HG03342 (cell line): ENCODE results near the gene HOXC12.

Experiments used
- ATAC-seq: cut with Tn5 transposase; IDR thresholded peaks from one replicate; pipeline ENCODE4 v1.9.1; 2021; ENCODE audit warnings: mild to moderate bottlenecking, moderate library complexity; ENCODE audit not compliant: unreplicated experiment

The HOXC12 gene

DNA sequence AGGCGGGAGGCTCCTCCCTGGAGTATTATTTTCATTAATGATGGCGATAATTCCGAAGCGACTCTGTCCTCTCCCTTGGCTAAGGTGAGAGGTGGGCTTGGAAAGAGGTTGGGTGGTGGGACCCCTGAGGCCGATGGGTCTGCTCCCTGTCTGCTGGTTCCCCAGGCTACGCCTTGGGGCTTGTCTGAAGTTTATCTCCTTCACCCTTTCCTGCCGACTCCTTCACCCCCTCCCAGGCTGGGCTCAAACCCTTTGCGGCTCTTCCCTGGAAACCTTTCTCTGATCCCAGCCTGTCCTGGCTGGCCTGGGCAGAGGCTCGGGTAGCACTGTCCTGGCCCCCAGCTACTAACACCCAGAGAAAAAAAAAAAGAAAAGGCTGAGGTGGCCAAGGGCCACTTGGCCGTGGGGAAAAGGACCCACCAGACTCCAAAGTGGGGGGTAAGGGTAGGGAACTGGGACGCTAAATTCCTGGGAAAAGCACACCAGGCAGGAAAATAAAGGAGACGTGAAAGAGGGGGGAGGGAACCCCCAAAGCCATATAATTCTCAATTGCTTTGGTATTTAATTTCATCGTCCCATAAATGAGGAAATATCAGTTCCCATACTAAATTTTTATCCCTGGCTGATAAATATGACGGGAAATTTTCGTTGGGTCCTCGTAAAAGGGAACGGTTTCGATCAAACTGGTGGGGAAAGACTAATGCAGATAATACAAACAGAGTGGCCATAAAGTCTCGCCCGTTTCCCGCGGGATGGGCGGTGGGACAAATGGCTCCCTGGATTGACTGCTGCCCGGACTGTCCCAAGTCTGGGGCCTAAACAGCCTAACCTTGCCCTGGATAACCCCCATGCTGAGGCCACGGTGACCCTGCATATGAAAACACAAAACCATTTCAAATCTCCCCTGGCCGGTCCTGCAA, 28.2 kb downstream of the HOXC12 start:
- no peak for ATAC-seq

DNA sequence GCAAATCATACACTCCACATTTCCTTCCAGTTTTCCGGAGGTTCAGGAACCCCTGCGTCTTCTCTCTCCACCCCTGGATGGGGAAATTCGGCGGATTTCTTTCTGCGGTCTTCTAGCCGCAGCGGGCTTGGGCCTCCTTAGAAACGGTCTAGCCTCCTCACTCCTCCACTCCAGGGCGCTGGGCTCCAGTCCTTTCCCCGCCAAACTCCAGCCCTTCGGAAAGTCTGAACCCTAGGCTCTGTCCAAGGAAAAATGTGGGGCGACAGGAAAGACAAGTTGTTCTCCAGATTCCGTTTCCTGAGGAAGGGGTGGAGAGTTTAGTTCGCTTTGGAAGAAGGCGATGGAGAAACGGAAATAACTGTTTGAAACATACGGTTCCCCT, 28.9 kb downstream of the HOXC12 start:
- no peak for ATAC-seq

DNA sequence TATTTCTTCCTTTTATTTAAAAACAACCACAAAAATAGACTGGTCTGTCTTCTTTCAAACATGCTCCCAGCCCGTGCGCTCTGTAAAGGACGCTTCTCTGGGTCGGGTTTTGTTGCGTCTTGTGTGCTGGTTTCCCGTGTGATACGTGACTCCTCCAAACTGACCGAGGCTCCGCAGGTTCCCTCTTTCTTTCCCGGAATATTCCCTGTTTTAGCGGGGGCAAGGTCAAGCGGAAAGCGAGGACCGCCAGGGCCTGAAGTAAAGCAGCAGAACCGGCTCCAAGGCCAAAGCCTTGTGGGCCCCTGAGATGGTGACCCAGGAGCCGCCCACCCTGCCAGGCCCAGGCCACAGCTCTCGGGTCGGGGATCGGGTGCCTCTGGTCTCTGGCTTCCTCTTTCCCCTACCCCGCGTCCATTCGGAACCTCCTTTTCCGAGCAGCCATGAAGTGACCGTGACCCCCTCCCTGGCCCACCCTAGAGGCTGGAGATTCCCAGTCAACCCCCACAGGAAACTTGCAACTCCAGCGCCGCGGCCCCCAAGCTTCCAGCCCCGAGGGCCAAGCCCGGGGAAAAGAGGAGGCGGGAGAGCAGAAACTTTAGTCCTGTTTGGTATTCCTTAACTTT, 29.4 kb downstream of the HOXC12 start:
- ATAC-seq = no peak

DNA sequence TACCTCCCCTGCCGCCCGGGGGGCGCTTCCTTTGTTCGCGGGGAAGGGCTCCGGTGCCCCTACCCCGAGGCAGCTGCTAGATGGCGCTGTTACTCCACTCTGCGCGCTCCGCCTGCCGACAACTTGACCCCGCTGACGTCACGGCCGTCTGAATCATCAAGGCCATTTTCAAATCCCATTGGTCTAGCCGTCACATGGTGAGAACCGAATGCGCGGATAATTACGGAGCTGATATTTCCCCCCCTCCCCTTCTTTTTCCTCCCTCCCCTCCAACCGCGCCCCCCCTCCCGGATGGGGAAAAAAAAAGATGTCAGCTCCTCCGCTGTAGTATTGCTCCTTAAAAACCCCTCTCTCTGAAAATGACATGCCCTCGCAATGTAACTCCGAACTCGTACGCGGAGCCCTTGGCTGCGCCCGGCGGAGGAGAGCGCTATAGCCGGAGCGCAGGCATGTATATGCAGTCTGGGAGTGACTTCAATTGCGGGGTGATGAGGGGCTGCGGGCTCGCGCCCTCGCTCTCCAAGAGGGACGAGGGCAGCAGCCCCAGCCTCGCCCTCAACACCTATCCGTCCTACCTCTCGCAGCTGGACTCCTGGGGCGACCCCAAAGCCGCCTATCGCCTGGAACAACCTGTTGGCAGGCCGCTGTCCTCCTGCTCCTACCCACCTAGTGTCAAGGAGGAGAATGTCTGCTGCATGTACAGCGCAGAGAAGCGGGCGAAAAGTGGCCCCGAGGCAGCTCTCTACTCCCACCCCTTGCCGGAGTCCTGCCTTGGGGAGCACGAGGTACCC, 30.4 kb downstream of the HOXC12 start, which contains the start of gene HOXC10:
TSS of gene HOXC10 (plus strand) at position 246 of the 791 bp plus-strand sequence. CDS start at position 360, 114 bp downstream.
- ATAC-seq = peak; percentile 62

DNA sequence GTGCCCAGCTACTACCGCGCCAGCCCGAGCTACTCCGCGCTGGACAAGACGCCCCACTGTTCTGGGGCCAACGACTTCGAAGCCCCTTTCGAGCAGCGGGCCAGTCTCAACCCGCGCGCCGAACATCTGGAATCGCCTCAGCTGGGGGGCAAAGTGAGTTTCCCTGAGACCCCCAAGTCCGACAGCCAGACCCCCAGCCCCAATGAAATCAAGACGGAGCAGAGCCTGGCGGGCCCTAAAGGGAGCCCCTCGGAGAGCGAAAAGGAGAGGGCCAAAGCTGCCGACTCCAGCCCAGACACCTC, 30.9 kb downstream of the HOXC12 start:
- no peak for ATAC-seq

DNA sequence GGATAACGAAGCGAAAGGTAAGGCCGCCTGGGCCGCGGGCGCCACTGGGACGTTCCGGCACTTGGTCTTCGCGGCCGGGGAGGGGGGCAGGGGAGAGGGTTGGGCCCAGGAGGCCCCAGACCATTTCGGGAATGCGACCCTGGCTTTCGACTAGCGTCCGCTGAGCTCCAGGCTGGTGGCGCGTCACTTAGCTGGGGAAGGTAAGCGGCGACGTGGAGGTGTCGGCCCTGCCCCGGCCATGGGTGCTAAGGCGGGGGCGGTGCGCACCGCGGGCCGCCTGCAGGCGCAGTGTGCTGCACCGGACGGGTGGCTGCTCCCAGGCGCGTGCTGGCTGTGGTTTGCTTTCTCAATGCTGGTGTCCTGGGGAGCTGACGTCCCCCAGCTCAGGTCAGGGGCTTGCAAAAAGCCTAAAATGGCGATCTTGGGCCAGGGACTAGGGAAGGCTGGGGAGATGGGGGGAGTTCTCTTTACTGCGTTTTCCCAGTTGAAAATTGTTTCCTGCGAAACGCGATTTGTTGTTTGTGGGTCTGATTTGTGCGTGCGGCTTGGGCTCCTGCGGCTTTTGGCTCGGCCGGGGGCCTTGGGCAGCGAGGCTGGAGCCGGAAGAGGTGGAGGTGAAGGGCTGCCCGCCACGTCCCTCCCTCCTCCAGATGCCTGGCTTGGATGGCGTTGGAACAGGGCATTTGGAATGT, 31.4 kb downstream of the HOXC12 start:
- no peak for ATAC-seq

DNA sequence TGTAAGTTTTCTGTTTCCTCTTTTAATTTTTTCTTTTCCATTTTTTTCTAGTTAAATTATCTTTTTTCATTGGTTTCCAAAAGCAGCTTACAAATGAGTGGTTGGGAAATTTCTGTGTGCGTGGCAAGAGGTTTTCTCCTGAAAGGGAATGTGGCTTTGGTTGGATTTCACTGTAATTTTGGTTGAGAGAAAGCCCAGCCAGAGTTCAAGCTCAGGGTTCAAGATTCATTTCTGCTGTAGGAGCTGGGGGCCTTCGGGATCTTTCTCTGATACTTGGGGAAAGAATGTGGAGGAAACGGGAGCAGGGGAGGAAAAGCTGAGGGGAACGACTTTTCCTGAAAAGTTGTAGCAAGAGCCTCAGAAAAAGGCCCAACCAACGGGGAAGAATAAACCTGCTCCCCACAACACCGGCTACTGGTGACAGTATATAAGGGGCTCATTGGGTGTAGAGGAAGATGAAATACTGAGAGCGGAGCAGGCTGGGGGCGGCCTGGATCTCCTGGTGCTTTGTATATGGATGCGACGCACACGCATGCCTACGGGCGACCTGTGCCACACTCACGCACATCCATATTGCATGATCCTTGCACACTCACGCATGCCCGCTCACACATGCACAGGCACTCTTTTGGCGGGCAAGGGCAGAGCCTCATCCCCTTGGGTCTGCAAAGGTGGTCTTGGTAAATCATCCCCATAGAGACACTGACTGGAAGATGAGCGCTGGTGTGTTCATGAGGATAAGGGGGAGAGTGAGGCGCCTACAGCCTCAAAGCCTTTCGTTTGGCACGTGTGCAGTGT, 32.2 kb downstream of the HOXC12 start:
- no peak for ATAC-seq

DNA sequence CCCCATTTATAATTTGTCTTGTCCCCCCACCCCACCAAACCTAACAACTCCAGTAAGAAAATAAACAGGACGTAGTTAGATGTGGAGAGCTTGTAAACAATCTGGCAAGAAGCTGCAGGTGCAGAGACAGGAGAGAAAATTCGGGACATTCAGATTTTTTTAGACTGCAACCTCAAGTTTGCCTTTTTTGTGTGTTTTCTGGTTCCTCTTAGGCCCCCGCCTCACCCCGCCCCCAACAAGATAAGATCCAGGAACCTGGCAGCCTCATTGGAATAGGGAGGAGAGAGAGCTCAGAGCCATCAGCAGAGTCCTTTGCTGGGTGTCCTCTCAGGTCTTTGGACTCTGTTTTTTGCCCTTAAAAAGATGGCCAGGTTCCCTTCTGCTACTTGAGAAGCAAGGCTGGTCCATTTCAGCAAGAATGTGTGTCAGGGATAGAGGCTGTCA, 33.1 kb downstream of the HOXC12 start:
- ATAC-seq = no peak

DNA sequence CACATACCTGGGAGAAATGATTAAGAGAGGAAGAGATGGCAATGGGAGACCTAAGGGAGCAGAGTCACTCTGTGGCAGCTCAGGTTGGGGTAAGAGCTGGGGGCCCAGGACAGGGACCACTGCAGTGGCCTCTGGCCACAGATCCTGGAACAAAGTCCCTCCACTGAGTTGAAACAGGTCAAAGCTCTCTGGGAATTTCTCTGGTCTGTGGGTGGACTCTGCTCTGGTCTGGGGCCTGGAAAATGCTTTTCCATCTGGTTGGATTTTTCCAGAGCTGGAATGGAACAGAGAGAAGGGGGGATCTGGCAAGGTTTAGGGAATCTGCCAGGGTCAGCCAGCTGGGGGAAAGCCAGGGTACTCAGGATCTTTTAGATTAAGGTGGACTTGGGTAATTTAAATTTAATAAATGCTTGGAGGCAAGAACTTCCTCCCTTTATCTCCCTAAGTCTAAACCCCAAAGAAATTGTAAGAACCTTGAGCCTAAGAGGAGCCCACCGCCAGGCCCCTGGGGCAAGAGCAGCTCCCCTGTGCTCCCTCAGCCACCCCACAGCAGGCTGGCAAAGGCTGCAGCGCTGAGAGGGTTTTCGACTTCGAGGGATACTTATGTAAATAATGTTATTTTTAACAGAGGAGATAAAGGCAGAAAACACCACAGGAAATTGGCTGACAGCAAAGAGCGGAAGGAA, 34.0 kb downstream of the HOXC12 start:
- no peak for ATAC-seq

DNA sequence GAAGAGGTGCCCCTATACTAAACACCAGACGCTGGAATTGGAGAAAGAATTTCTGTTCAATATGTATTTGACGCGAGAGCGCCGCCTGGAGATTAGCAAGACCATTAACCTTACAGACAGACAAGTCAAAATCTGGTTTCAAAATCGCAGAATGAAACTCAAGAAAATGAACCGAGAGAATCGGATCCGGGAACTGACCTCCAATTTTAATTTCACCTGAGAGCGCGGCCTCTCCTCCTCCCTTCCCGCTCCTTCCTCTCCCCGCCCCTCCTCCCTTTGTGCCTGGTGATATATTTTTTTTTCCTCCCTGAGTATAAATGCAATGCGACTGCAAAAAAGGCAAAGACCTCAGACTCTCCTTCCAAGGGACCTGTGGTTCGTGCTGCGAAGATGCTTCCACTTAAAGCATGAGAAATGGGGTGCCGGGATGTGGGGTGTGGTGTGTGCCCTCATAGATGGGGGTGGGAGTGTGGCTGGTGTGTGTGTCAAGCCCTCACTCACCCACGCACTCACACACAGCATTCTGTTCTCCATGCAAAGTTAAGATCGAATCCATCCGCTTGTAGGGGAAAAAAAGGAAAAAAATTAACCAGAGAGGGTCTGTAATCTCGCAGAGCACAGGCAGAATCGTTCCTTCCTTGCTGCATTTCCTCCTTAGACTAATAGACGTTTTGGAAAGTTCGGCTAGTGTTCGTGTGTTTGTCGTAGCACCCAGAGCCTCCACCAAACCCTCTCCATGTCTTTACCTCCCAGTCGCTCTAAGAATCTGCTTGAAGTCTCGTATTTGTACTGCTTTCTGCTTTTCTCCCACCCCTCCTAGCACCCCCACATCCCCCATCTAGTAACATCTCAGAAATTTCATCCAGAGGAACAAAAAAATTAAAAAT, 34.8 kb downstream of the HOXC12 start:
- ATAC-seq = no peak

DNA sequence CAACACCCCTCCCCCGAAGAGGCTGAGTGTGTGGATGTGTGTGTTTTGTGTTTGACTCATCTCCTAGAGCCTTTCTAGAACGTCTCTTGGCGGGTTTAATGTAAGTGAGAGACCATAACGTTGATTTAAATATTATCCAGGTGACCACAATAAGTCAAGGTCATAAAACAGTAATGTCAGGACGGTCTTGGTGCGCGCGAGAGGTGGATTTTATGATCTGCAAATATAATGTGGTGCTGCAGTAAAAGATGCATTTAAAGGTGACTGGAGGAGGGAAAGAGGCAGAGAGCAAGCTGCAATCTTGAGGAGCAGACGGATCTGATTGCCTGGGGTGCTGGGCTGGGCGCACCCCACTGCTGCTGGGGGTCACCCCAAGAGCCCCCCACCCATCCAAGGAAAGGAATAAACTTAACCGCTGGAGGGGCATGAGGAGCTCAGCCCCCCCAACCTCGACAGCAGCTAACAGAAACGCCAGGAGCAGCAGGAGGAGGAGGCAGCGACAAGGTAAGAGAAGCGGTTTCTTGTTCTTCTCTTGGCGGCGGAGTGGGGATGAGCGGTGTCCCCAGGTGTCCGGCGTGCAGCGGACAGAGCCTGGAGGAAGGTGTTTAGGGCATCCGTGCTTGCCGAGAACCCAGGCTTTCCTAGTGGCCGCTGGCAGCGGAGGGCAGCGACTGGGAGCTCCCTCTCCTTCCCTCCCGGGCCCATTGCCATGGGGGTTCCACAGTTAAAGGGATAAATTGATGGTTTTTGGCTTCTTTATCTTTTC, 35.8 kb downstream of the HOXC12 start:
- no peak for ATAC-seq

DNA sequence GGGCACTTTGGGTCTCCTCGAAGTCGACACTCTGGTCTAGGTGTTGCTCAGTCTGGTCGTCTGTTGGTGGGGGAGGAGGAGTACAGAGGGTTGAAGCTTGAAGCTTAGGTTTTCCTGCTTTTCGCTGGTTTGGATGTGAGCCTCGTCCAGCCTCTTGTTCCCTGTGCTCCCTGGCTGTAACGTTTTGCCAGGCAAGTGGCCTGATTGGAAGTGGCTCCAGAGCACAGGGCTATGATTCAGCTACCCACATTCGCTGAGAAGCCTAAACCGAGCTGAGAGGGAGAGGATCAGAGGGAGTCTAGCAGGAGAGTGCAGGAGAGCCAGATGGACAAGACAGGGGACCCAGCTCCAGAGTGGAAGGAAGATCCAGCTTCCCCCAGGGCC, 36.4 kb downstream of the HOXC12 start:
- ATAC-seq = no peak

DNA sequence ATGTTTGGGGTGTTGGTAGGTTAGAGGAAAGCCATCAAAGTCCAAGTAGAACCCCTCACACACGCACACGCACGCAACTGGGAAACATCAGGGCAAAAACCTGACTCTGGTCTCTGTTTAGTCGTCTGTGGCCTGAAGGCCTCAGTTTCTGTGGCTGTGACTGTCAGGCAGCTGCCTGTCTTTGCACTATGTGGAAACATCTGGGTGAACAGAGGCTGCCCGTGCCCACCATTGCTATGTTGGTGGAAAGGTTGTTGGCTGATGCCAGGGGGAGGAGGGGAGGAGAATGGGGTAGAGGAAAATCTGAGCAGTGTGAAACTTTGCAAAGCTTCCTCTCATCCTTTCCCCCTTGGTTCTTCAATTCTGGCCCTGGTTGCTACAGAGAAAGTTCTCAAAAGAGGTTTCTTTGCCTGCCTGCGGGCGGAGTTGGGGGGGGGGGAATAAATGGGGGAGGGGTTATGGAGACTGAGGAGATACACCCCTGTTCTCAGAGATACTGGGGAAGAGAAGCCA, 37.7 kb downstream of the HOXC12 start:
- ATAC-seq = no peak

DNA sequence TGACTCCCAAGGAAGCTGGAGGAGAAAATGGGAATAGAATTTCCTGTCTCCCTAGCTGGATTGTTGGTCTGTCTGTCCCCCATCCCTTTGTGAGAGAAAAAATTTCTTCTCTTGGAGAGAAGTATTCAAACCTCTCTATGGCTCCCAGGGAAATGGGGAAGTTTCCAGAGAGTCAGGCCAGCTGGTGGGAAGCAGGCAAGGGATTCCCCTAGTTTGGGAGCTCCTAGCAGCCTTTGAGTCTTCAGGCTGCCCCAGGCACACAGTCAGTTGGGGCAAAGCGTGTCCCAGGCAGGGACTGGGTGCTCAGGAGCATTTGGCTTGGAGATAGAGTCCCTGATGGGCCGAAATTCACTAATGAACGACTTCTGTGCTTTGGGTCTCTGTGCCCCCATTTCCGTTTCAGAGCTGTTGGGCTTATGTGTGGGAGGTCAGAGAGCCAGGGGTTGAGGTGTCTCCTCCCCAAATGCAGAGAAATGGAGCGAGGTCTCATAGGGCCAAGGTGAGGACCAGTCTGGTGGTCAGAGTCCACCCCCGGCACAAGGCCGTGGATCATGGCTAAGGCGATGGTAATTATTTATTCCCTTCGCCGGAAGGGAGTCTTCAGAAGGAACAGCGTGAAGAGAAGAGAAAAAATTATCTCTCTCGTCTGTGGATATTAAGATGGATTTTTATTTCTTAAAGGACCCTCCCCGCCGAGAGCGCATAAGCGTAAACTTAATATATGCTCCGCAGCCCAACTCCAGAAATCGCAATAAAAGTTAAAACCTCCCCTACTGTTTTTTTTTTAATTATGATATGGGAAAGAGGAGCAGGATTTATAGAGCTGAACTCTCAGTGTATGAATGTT, 38.7 kb downstream of the HOXC12 start:
- no peak for ATAC-seq

DNA sequence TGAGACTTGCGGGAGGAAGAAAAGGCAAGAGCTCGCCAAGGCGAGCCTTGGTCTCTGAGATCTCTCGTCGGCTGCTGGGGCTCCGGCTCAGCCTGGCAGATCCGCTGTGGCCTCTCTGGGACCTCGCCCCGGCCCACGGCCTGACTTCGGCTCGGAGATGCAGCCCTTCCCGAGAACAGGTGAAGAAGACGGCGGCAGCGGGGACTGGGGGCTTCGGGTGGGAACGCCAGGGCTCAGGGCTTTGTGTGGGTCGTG, 39.2 kb downstream of the HOXC12 start:
- no peak for ATAC-seq

DNA sequence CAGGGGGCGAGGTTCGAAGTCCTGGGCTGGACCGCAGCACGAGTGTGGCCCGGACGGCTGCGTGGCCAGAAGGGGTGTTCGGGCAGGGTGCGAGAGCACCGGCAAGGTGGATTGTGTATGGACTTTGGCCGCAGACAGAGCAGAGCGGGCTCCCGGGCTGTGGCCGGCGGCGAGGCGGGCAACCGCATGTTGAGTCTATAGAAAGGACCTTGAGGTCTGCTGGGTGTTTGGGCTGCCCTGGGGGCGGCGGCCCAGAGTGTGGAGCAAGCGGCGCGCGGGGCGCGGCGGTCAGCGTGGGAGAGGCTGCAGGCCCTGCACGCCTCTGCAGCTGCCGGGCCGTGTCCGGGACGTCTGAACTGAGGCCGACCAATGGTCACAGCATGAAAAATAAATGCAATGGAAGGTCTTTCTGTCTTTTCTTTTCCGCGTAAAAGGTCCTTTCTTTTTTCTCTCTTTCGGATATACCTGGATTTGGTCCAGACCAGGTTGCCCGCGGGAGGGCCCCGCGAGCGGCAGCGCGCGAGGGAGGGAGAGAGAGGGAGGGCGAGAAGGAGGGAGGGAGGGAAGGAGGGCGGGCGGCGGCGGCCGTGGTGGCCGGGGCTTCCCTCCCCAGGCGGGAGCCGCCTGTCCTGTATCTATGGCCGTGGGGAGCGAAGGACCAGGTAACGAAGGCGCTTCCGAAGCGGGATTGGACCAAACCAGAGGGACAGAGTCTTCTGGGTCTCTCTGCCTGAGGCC, 39.7 kb downstream of the HOXC12 start:
- no peak for ATAC-seq

DNA sequence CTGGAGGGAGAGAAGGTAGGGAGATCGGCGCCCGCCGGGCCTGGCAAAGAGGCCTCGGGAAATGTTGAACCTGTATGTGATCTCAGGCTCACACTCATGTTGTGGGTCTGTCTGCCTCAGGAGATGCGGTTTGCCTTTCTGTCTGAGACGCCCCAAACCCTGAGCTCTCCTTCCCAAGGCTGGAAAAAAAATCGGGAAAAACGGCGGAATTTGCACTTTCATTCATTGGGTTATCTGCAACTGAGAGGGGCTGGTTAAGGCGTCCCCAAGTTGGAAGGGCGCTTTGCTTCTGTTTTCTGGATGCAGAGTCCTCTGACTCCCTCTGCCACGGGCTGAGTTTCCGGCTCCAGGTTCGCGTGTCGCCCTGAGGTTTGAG, 40.3 kb downstream of the HOXC12 start:
- no peak for ATAC-seq
